Nephron progenitor cell (in vitro differentiated cells): Measurements from ENCODE around the gene VEGFA.
"Not testable (repeated sequence)": the region's sequence is repeated elsewhere in the genome, so short reads cannot be mapped to it uniquely, and the experiment has no call there.

Experiments used
- DNase-seq: peaks from one replicate; pipeline ENCODE4 v3.0.0; 2021
- H3K27ac Mint-ChIP-seq: 2 replicates; pipeline ENCODE4 v1.8.0; 2021; ENCODE audit warnings: mild to moderate bottlenecking, moderate library complexity, mixed read lengths
- H3K27me3 Mint-ChIP-seq: 2 replicates; pipeline ENCODE4 v1.8.0; 2021; ENCODE audit warnings: mild to moderate bottlenecking, low read depth, mixed read lengths; ENCODE audit not compliant: poor library complexity
- H3K36me3 Mint-ChIP-seq: 2 replicates; pipeline ENCODE4 v1.8.0; 2021; ENCODE audit warnings: low read depth, mixed read lengths
- H3K4me1 Mint-ChIP-seq: 2 replicates; pipeline ENCODE4 v1.8.0; 2021; ENCODE audit warnings: mixed read lengths
- H3K4me3 Mint-ChIP-seq: 2 replicates; pipeline ENCODE4 v1.8.0; 2021; ENCODE audit warnings: mild to moderate bottlenecking, moderate library complexity, mixed read lengths
- H3K9me3 Mint-ChIP-seq: 2 replicates; pipeline ENCODE4 v1.8.0; 2021; ENCODE audit warnings: mild to moderate bottlenecking, moderate library complexity, mixed read lengths
- CTCF ChIP-seq: fragments of 200-600 bp; sonication (generic); IDR thresholded peaks from 2 replicates; pipeline ENCODE4 v1.5.0; 2021; ENCODE audit warnings: antibody characterized with exemption

VEGFA gene

GRCh38 chr6:43817192-43817591 lies 47.2 kb downstream of the VEGFA start:
- Mint-ChIP-seq H3K4me3 (no peak overlapping the region), H3K4me1 (peaks cover 12% of the 10 kb centered on the region), H3K36me3 (no peaks in the 10 kb centered on the region), H3K27me3 (peaks cover 5% of the 10 kb centered on the region), H3K9me3 (no peaks in the 10 kb centered on the region), H3K27ac (no peak overlapping the region)
- TF ChIP-seq CTCF, result no peak
- no peak for DNase-seq

- DNase-seq, H3K4me3 Mint-ChIP-seq, H3K36me3 Mint-ChIP-seq, H3K27ac Mint-ChIP-seq, H3K9me3 Mint-ChIP-seq: not testable (repeated sequence)
- Mint-ChIP-seq H3K4me1 (peaks cover 12% of the 10 kb centered on the region), H3K27me3 (peaks cover 11% of the 10 kb centered on the region)
These were observed 49.0 kb downstream of the VEGFA start for GRCh38 chr6:43818973-43819372.

GRCh38 chr6:43819958-43820357 lies 49.9 kb downstream of the VEGFA start:
- Mint-ChIP-seq H3K27me3 (peaks cover 9% of the 10 kb centered on the region), H3K4me1 (peaks cover 12% of the 10 kb centered on the region), H3K36me3 (no peaks in the 10 kb centered on the region), H3K9me3 (no peaks in the 10 kb centered on the region), H3K27ac (no peak overlapping the region), H3K4me3 (no peak overlapping the region)
- TF ChIP-seq CTCF, result no peak
- no peak for DNase-seq

- no peak for DNase-seq
- Mint-ChIP-seq H3K36me3 (no peaks in the 10 kb centered on the region), H3K4me1 (peaks cover 12% of the 10 kb centered on the region), H3K27me3 (peaks cover 8% of the 10 kb centered on the region), H3K9me3 (no peaks in the 10 kb centered on the region), H3K27ac (no peak overlapping the region), H3K4me3 (no peak overlapping the region)
- no peak for TF ChIP-seq CTCF
These were observed 50.5 kb downstream of the VEGFA start for GRCh38 chr6:43820486-43820885.

- peaks cover 10% of the 10 kb centered on the region for H3K27me3 Mint-ChIP-seq
- peaks cover 14% of the 10 kb centered on the region for H3K4me1 Mint-ChIP-seq
- TF ChIP-seq CTCF, result no peak
- no peak overlapping the region for H3K27ac Mint-ChIP-seq
- H3K9me3 Mint-ChIP-seq, result no peaks in the 10 kb centered on the region
- H3K4me3 Mint-ChIP-seq, result no peak overlapping the region
- no peak for DNase-seq
- no peaks in the 10 kb centered on the region for H3K36me3 Mint-ChIP-seq
These were observed 51.3 kb downstream of the VEGFA start for GRCh38 chr6:43821101-43821886.

- TF ChIP-seq CTCF, result no peak
- Mint-ChIP-seq H3K27ac (no peak overlapping the region), H3K36me3 (no peaks in the 10 kb centered on the region), H3K4me3 (no peak overlapping the region), H3K4me1 (peaks cover 20% of the 10 kb centered on the region), H3K27me3 (peaks cover 16% of the 10 kb centered on the region), H3K9me3 (no peaks in the 10 kb centered on the region)
- DNase-seq, result no peak
These were observed 53.4 kb downstream of the VEGFA start for GRCh38 chr6:43823390-43823789.
